Measurements from ENCODE around the gene SLC17A3.

Gene SLC17A3, protein sequence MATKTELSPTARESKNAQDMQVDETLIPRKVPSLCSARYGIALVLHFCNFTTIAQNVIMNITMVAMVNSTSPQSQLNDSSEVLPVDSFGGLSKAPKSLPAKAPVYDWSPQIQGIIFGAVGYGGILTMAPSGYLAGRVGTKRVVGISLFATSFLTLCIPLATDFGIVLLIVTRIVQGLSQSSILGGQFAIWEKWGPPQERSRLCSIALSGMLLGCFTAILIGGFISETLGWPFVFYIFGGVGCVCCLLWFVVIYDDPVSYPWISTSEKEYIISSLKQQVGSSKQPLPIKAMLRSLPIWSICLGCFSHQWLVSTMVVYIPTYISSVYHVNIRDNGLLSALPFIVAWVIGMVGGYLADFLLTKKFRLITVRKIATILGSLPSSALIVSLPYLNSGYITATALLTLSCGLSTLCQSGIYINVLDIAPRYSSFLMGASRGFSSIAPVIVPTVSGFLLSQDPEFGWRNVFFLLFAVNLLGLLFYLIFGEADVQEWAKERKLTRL

DNA sequence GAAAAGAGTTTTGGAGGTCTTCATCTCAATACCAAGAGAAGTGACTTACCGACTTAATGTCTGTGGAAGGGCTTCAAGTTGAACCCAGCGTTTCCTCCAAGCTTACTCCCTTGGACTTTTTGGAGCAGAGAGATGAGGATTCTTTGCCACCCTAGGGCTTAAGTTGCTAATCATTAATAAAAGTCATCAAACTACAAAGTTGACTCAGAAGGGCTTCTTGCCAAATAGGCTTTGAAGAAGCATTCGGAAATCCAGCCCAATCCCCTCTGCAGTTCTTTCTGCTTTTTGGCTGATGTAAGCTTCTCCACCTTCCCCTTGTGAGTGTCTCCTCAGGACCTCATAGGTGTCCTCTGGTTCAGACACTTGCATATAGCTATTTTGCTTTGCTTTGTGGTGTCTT is at the start of gene SLC17A3:
SLC17A3 (minus strand) TSS at position 126 of the 400 bp plus-strand sequence. CDS start 5,856 bp downstream, outside the sequence.
- no peaks in the 10 kb centered on the region for H3K36me3 ChIP-seq (ENCODE audit: control insufficient read depth, insufficient read depth, low read length)
- no peaks in the 10 kb centered on the region for H3K4me1 ChIP-seq (ENCODE audit: control insufficient read depth, insufficient read depth, low read length)
- no peak within 1 kb of the TSS for H3K4me3 ChIP-seq (ENCODE audit: low read length)
- no peaks in the 10 kb centered on the region for H3K27me3 ChIP-seq (ENCODE audit: control insufficient read depth, insufficient read depth, low read length)
- DNase-seq (ENCODE audit: low read depth, low spot score): no peak
- no CpG with 5 or more reads among the region's 3 CpGs for WGBS (ENCODE audit: insufficient coverage, insufficient read length)
- H3K27ac ChIP-seq (ENCODE audit: low read length): no peak within 1 kb of the TSS
- no peaks in the 10 kb centered on the region for H3K9me3 ChIP-seq (ENCODE audit: control insufficient read depth, insufficient read depth, low read length)

DNA sequence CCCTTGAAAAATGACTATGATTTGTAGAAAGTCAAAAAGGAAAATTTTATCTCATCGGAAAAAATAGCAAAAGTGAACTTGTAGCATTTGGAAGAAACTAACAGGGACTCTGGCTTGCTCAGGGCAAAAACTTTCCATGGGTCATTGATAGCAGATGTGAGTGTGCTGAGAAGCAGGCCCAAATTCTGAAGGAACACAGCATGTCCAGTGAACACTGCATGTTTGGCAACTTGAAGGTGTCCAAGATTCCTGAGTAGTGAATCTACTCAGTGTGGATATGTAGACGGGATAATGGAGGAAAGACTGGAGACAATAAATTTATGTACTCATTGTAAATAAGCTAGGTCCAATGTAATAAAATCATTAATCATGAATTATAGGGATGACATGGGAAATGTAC is 48.3 kb upstream of the SLC17A3 start:
- no peak for DNase-seq (ENCODE audit: low read depth, low spot score)
- H3K27me3 ChIP-seq (ENCODE audit: control insufficient read depth, insufficient read depth, low read length): no peaks in the 10 kb centered on the region

DNA sequence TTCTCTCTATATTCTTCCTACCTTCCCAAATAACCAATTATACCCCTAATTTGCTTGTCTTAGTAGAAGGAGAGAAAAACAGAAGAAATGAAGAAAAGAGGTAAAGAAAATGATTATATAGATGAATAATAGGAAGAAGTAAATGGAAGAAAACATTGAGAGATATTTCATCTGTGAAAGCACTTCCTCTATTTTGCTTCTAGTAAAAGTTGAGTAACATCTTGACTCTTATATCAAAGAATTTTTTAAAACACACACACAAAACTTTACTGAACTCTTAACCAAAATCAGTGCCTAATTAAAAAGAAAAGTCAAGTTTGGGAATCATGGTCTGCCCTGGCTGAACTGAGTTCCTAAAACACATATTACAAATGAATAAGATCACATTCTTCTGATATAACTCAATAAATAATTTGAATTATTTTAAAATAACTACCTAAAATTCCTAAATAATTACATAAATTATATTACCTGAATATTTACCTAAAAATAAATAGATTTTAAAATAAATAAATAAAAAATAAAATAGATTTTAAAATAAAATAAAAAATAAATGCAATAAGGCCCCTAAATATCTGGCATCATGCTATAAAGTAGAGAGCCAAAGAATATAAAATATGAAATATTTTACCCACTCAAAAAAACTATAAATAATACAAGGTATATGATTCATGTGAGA is 47.6 kb upstream of the SLC17A3 start:
- Histone ChIP-seq H3K9me3 (ENCODE audit: control insufficient read depth, insufficient read depth, low read length) (no peaks in the 10 kb centered on the region), H3K4me1 (ENCODE audit: control insufficient read depth, insufficient read depth, low read length) (no peaks in the 10 kb centered on the region), H3K4me3 (ENCODE audit: low read length) (no peak overlapping the region), H3K36me3 (ENCODE audit: control insufficient read depth, insufficient read depth, low read length) (no peaks in the 10 kb centered on the region), H3K27ac (ENCODE audit: low read length) (no peak overlapping the region), H3K27me3 (ENCODE audit: control insufficient read depth, insufficient read depth, low read length) (no peaks in the 10 kb centered on the region)
- no peak for DNase-seq (ENCODE audit: low read depth, low spot score)

More for the DNA sequence above, 48.3 kb upstream of the SLC17A3 start:
- Histone ChIP-seq H3K4me1 (ENCODE audit: control insufficient read depth, insufficient read depth, low read length) (no peaks in the 10 kb centered on the region), H3K9me3 (ENCODE audit: control insufficient read depth, insufficient read depth, low read length) (no peaks in the 10 kb centered on the region), H3K4me3 (ENCODE audit: low read length) (no peak overlapping the region), H3K27ac (ENCODE audit: low read length) (no peak overlapping the region), H3K36me3 (ENCODE audit: control insufficient read depth, insufficient read depth, low read length) (no peaks in the 10 kb centered on the region)
- WGBS (ENCODE audit: insufficient coverage, insufficient read length): no CpG with 5 or more reads among the region's 2 CpGs

DNA sequence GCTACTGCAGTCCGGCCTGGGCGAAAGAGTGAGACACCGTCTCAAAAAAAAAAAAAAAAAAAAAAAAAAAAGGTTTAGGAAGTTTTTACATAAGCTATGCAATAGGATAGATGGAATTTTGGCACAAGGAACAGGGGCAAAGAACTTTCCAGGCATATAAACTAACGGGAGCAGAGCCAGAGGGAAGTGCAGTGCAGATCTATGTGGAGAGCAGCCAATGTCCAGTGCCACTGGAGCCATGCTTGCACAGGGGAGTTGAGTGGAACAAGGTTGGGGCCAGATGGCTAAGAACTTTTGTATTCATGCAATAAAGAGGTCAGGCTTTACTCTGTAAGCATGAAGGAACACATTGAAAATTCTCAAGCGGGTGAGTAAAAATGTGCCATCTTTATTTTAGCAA is 45.6 kb upstream of the SLC17A3 start:
- Histone ChIP-seq H3K27me3 (ENCODE audit: control insufficient read depth, insufficient read depth, low read length) (no peaks in the 10 kb centered on the region), H3K27ac (ENCODE audit: low read length) (no peak overlapping the region), H3K4me1 (ENCODE audit: control insufficient read depth, insufficient read depth, low read length) (no peaks in the 10 kb centered on the region), H3K36me3 (ENCODE audit: control insufficient read depth, insufficient read depth, low read length) (no peaks in the 10 kb centered on the region), H3K9me3 (ENCODE audit: control insufficient read depth, insufficient read depth, low read length) (no peaks in the 10 kb centered on the region), H3K4me3 (ENCODE audit: low read length) (no peak overlapping the region)
- no CpG with 5 or more reads among the region's 5 CpGs for WGBS (ENCODE audit: insufficient coverage, insufficient read length)
- DNase-seq (ENCODE audit: low read depth, low spot score): no peak

DNA sequence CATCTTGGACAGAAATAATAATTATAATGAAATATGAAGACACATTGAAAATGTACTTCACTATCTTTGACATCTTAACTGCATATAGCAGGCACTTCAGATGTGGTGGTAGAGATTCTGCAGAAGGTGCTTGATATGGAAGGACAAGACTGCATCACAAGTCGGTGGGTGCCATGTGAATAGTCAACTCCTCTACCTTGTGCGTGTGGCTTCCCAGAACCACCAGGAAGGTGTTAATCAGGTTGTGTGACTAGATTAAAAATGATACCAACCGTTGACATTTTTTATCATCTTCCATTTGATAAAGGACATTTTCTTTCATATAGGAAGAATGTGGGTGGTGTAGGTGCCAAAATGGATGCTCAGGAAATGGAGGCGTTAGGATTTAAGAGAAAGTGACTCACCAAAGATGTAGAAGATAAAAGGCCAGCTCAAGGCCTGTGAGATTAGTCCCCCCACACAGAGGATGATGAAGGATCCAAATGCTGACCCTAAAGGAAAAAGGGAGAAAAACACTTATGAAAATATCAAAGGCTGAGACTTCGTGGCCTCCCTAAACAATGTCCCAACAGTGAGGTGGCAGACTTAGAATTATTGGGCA is 44.1 kb upstream of the SLC17A3 start:
- no peak for DNase-seq (ENCODE audit: low read depth, low spot score)
- Histone ChIP-seq H3K27me3 (ENCODE audit: control insufficient read depth, insufficient read depth, low read length) (no peaks in the 10 kb centered on the region), H3K4me3 (ENCODE audit: low read length) (no peak overlapping the region), H3K9me3 (ENCODE audit: control insufficient read depth, insufficient read depth, low read length) (no peaks in the 10 kb centered on the region), H3K4me1 (ENCODE audit: control insufficient read depth, insufficient read depth, low read length) (no peaks in the 10 kb centered on the region), H3K36me3 (ENCODE audit: control insufficient read depth, insufficient read depth, low read length) (no peaks in the 10 kb centered on the region), H3K27ac (ENCODE audit: low read length) (no peak overlapping the region)
- no CpG with 5 or more reads among the region's 5 CpGs for WGBS (ENCODE audit: insufficient coverage, insufficient read length)

DNA sequence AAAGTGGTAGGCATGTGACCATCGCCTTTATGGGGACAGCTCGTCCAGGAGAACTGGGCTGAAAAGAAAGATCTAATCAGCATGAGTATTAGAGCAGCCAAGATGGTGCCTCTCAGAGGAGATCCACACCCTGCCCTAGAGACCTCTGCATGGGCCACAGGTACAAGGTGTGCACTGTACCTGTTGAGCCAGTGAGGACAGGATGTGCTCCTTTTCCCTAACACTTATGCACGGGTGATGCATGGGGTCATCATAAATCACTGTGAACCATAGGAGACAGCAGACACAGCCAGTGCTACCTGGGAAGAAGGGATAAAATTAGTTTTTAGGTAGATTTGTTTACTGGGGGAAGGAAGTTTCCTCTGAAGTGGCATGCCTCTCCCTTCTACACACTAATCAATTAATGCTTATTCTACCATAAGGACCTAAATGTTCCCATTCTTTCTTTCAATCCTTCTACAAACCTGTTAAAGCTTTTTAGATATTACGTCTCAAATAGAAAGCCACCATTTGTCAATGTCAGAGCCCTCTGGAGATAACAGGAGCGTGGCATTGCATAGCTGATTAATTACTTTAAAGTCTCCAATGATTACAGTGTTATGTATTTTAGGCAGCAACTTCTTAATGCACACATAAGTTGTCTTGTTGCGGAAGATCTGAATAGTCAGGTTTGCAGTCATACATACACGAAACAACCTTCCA is 42.9 kb upstream of the SLC17A3 start:
- no peaks in the 10 kb centered on the region for H3K27me3 ChIP-seq (ENCODE audit: control insufficient read depth, insufficient read depth, low read length)
- no peaks in the 10 kb centered on the region for H3K9me3 ChIP-seq (ENCODE audit: control insufficient read depth, insufficient read depth, low read length)
- H3K4me1 ChIP-seq (ENCODE audit: control insufficient read depth, insufficient read depth, low read length): no peaks in the 10 kb centered on the region
- no peaks in the 10 kb centered on the region for H3K36me3 ChIP-seq (ENCODE audit: control insufficient read depth, insufficient read depth, low read length)
- no peak overlapping the region for H3K4me3 ChIP-seq (ENCODE audit: low read length)
- no CpG with 5 or more reads among the region's 7 CpGs for WGBS (ENCODE audit: insufficient coverage, insufficient read length)
- H3K27ac ChIP-seq (ENCODE audit: low read length): no peak overlapping the region
- DNase-seq (ENCODE audit: low read depth, low spot score): no peak

DNA sequence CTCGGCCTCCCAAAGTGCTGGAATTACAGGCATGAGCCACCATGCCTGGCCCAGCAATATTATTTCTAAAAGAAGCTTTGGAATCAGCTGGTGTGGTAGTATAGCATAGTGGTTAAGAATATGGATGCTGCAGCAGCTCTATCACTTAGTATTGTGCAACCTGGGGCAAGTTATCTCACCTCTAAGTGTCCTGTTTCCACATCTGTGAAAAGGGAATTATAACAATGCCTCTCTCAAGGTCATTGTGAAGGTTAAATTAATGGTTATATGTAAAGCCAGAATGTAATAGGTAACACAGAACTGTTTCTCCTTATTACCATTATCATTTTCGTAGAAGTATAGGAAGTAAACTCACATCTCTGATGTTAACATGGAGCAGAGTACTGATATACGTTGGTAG is 42.3 kb upstream of the SLC17A3 start:
- H3K9me3 ChIP-seq (ENCODE audit: control insufficient read depth, insufficient read depth, low read length): no peaks in the 10 kb centered on the region
- no peak for DNase-seq (ENCODE audit: low read depth, low spot score)
- no peak overlapping the region for H3K4me3 ChIP-seq (ENCODE audit: low read length)
- H3K36me3 ChIP-seq (ENCODE audit: control insufficient read depth, insufficient read depth, low read length): no peaks in the 10 kb centered on the region
- no peaks in the 10 kb centered on the region for H3K27me3 ChIP-seq (ENCODE audit: control insufficient read depth, insufficient read depth, low read length)
- H3K4me1 ChIP-seq (ENCODE audit: control insufficient read depth, insufficient read depth, low read length): no peaks in the 10 kb centered on the region
- H3K27ac ChIP-seq (ENCODE audit: low read length): no peak overlapping the region
- WGBS (ENCODE audit: insufficient coverage, insufficient read length): no CpG with 5 or more reads among the region's 3 CpGs

DNA sequence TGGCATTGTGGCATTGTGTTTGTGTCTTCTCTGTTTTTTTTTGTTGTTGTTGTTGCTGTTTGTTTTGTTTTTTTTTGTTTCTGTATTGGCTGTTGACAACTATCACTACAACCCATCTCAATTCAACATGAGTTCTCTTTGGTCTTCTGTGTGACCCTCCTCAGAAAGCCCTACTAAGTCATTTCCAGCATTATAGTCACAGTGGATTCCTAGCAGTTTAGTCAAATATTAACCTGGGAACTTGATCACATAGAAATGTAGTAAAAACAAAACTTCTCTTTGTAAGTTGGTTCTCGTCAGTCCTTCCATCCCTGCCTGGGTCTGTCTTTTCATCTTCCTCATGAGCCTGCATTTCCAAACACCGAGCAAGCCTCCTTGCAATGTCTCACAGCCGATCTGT is 39.7 kb upstream of the SLC17A3 start:
- no CpG with 5 or more reads among the region's 3 CpGs for WGBS (ENCODE audit: insufficient coverage, insufficient read length)

DNA sequence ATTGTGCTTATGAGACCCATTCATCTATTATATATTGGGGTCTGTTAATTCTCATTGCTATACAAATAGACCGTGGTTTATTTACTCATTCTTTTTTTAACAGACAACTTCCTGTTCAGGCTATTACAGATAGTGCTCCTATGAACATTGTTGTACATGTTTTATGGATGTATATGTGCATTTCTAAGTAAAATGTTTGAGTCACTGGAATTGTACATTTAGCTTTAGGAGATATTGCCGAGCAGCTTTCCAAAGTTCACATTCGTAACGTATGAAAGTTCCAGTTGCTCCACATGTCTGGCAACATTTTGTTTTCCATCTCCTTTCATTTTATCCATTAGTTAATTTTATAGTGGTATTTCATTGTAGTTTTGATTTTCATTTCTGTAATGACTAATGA is 37.3 kb upstream of the SLC17A3 start:
- Histone ChIP-seq H3K27ac (ENCODE audit: low read length) (no peak overlapping the region), H3K4me1 (ENCODE audit: control insufficient read depth, insufficient read depth, low read length) (no peaks in the 10 kb centered on the region), H3K4me3 (ENCODE audit: low read length) (no peak overlapping the region), H3K27me3 (ENCODE audit: control insufficient read depth, insufficient read depth, low read length) (no peaks in the 10 kb centered on the region), H3K36me3 (ENCODE audit: control insufficient read depth, insufficient read depth, low read length) (no peaks in the 10 kb centered on the region), H3K9me3 (ENCODE audit: control insufficient read depth, insufficient read depth, low read length) (no peaks in the 10 kb centered on the region)
- WGBS (ENCODE audit: insufficient coverage, insufficient read length): no CpG with 5 or more reads among the region's 4 CpGs
- no peak for DNase-seq (ENCODE audit: low read depth, low spot score)

More for the DNA sequence above, 39.7 kb upstream of the SLC17A3 start:
- Histone ChIP-seq H3K27me3 (ENCODE audit: control insufficient read depth, insufficient read depth, low read length) (no peaks in the 10 kb centered on the region), H3K4me1 (ENCODE audit: control insufficient read depth, insufficient read depth, low read length) (no peaks in the 10 kb centered on the region), H3K27ac (ENCODE audit: low read length) (no peak overlapping the region), H3K4me3 (ENCODE audit: low read length) (no peak overlapping the region), H3K9me3 (ENCODE audit: control insufficient read depth, insufficient read depth, low read length) (no peaks in the 10 kb centered on the region), H3K36me3 (ENCODE audit: control insufficient read depth, insufficient read depth, low read length) (no peaks in the 10 kb centered on the region)
- no peak for DNase-seq (ENCODE audit: low read depth, low spot score)

DNA sequence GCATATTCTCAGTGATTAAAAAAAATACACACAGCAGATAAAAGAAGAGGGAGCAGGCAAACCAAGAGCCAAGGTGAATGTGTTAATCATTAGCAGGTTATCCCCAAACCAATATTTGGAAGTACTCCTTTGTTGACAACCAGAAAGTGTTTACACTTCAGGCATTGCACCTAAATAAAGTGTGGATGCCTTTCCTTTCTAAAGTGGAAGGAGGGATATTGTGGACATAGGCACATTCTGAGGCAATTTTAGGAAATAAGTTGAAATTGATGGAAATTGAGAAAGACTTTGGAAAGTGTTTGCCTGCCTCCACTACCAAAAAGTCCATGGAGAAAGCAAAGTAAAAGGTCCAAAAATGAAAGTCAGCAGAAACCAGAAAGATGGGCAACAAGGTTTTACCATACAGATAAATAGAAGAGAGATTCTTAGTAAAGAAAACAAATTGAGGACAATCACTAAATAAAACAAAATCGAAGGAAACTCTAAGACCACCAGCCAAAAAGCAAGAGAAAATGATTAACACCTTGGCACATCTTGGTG is 33.5 kb upstream of the SLC17A3 start:
- DNase-seq (ENCODE audit: low read depth, low spot score): no peak
- no peaks in the 10 kb centered on the region for H3K27me3 ChIP-seq (ENCODE audit: control insufficient read depth, insufficient read depth, low read length)
- no peaks in the 10 kb centered on the region for H3K9me3 ChIP-seq (ENCODE audit: control insufficient read depth, insufficient read depth, low read length)
- no peaks in the 10 kb centered on the region for H3K4me1 ChIP-seq (ENCODE audit: control insufficient read depth, insufficient read depth, low read length)
- no peak overlapping the region for H3K27ac ChIP-seq (ENCODE audit: low read length)
- no peaks in the 10 kb centered on the region for H3K36me3 ChIP-seq (ENCODE audit: control insufficient read depth, insufficient read depth, low read length)
- no CpG with 5 or more reads among the region's 1 CpG for WGBS (ENCODE audit: insufficient coverage, insufficient read length)
- no peak overlapping the region for H3K4me3 ChIP-seq (ENCODE audit: low read length)
